Measurements from ENCODE around the gene DLG2.

GRCh38 chr11:84256618-84257017, 1370.5 kb downstream of the DLG2 start:
- no peak for TF ChIP-seq CTCF (IDR thresholded peaks at IDR 0.05; ENCODE audit: low read length)
- no peak for TF ChIP-seq EZH2 (IDR thresholded peaks at IDR 0.05; ENCODE audit: borderline replicate concordance, low read length)

All from OCI-LY1 (cell line).